GM18873 (cell line): ENCODE data around the gene ITPR1.

Experiments used
- ATAC-seq: cut with Tn5 transposase; IDR thresholded peaks from one replicate; pipeline ENCODE4 v1.9.1; 2021; ENCODE audit warnings: mild to moderate bottlenecking, moderate library complexity, moderate number of reproducible peaks; ENCODE audit not compliant: unreplicated experiment, low FRiP score

Gene ITPR1

GRCh38 chr3:4732925-4733324 lies 239.8 kb downstream of the ITPR1 start:
- ATAC-seq: no peak

GRCh38 chr3:4734454-4734853 lies 241.3 kb downstream of the ITPR1 start:
- no peak for ATAC-seq

- no peak for ATAC-seq
These were observed 242.1 kb downstream of the ITPR1 start for GRCh38 chr3:4735243-4735642.

GRCh38 chr3:4736284-4736861 lies 243.2 kb downstream of the ITPR1 start:
- ATAC-seq: no peak

- ATAC-seq: no peak
These were observed 245.7 kb downstream of the ITPR1 start for GRCh38 chr3:4738737-4739274.

GRCh38 chr3:4739289-4740236 lies 246.4 kb downstream of the ITPR1 start:
- ATAC-seq: no peak

GRCh38 chr3:4740397-4741105 lies 247.4 kb downstream of the ITPR1 start:
- ATAC-seq: no peak

- ATAC-seq: no peak
These were observed 247.9 kb downstream of the ITPR1 start for GRCh38 chr3:4741106-4741403.

- no peak for ATAC-seq
These were observed 248.5 kb downstream of the ITPR1 start for GRCh38 chr3:4741404-4742307.

GRCh38 chr3:4742359-4742758 lies 249.2 kb downstream of the ITPR1 start:
- no peak for ATAC-seq

GRCh38 chr3:4743371-4743770 lies 250.2 kb downstream of the ITPR1 start:
- no peak for ATAC-seq

- ATAC-seq: no peak
These were observed 251.5 kb downstream of the ITPR1 start for GRCh38 chr3:4744405-4745234.

- ATAC-seq: no peak
These were observed 252.1 kb downstream of the ITPR1 start for GRCh38 chr3:4745235-4745610.

GRCh38 chr3:4746241-4746958 lies 253.3 kb downstream of the ITPR1 start:
- no peak for ATAC-seq

- no peak for ATAC-seq
These were observed 255.0 kb downstream of the ITPR1 start for GRCh38 chr3:4748127-4748526.

GRCh38 chr3:4748701-4749378 lies 255.7 kb downstream of the ITPR1 start:
- no peak for ATAC-seq

GRCh38 chr3:4749567-4750002 lies 256.4 kb downstream of the ITPR1 start:
- ATAC-seq: no peak

GRCh38 chr3:4750306-4750968 lies 257.3 kb downstream of the ITPR1 start:
- ATAC-seq: no peak
